Right lobe of liver (tissue), 4 donors: ENCODE data around the gene UBASH3B.

Experiments used
- CTCF ChIP-seq, 4 donors: fragments of 200-600 bp in 3 of 4; fragments of 450-650 bp in 1 of 4; IDR thresholded peaks; one replicate each; pipeline versions ENCODE4 v1.5.1 to v1.8.0; 2016 to 2022; ENCODE audit warnings: antibody characterized with exemption in 4 of 4, mild to moderate bottlenecking in 2 of 4
- POLR2A ChIP-seq: fragments of 450-650 bp; IDR thresholded peaks from one replicate; pipeline ENCODE4 v1.6.1; 2017; ENCODE audit warnings: antibody characterized with exemption, mild to moderate bottlenecking
- donor health status: DM: no; HTN: no; CAD: no.
- donor health status: DM: no; HTN: no; CAD: no.
- donor health status: DM: no; HTN: yes; CAD: no.

DNA sequence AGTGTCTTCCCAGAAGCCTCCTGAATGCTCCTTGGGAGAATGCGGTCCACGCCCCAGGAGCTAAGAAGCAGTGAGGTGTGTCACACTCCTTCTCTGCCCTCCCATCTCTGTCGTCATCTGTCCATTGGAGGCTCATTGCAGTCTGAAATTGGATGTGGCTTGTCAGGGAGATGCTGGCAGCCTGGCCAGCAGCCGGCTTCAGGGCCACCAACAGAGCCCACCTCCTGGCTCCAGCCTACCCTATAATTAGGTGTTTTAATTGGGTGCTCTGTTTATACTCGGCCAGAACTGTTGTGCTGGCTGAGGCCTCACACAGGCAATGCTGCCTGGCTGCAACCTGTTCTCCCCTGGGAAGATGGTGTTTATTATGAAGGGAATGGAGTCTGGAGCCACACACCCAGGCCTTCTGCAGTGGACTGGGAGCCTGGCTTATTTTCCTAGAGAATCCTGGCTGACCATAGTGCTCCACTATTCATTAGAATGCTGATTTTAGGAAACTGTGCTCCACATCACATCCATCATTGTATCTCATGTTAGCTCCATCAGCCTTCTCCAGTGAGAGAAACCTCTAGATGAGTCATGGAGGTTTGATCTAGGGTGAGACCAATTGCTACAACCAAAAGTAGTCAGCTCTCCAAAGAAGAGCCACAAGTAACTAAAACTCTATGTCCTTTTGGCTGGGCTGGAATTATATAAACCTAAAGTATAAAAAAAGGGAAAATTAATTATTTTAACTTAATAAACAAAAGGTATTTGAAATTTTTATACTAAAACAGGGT lies 96.0 kb downstream of the UBASH3B start:
- TF ChIP-seq CTCF (IDR thresholded peaks at IDR 0.05) (no peak), POLR2A (no peak)
